ENCODE results near the gene FLOT2.
A peak's percentile ranks its signal among the peaks of the same experiment; 100 is the strongest.
"Not testable (repeated sequence)": the region's sequence is repeated elsewhere in the genome, so short reads cannot be mapped to it uniquely, and the experiment has no call there.

FLOT2 gene, protein sequence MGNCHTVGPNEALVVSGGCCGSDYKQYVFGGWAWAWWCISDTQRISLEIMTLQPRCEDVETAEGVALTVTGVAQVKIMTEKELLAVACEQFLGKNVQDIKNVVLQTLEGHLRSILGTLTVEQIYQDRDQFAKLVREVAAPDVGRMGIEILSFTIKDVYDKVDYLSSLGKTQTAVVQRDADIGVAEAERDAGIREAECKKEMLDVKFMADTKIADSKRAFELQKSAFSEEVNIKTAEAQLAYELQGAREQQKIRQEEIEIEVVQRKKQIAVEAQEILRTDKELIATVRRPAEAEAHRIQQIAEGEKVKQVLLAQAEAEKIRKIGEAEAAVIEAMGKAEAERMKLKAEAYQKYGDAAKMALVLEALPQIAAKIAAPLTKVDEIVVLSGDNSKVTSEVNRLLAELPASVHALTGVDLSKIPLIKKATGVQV

GRCh38 chr17:28896884-28897768, at the start of gene FLOT2:
FLOT2 (minus strand) TSS chr17:28897733; CDS start chr17:28897574, 159 bp downstream.
- no peaks in the 10 kb centered on the region for H3K9me3 Mint-ChIP-seq
- H3K4me3 Mint-ChIP-seq = peak within 1 kb of the TSS; percentile 89
- DNase-seq (peak; percentile 73), ATAC-seq (peak; percentile 73)
- H3K27ac Mint-ChIP-seq = peak within 1 kb of the TSS; percentile 93
- H3K27me3 Mint-ChIP-seq = no peaks in the 10 kb centered on the region
- peaks cover 71% of the 10 kb centered on the region for H3K4me1 Mint-ChIP-seq
- H3K36me3 Mint-ChIP-seq (ENCODE audit: low read depth) = peaks cover 19% of the 10 kb centered on the region

DNA sequence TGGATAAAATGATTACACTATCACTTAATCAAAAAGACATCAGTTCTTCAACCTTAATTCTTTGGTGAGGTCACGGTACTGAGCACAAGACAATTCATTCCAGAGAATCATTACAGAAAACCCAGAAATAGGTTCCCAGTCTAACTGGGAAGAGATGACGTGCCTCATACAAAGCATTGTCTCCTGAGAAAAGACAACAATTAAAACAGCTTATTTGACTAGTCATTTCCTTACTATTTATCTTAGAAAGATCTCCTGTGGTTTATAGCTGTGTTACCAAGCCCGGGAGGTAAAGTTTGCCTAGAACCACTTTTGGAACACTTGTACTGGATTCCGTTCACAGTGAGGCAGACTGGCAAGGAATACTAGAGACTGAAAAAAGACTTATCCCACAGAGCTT, 48.7 kb upstream of the FLOT2 start:
- H3K27me3 Mint-ChIP-seq = no peaks in the 10 kb centered on the region
- H3K36me3 Mint-ChIP-seq (ENCODE audit: low read depth) = peaks cover 57% of the 10 kb centered on the region
- H3K4me3 Mint-ChIP-seq = peak overlapping the region; percentile 31
- no peaks in the 10 kb centered on the region for H3K9me3 Mint-ChIP-seq
- ATAC-seq (no peak), DNase-seq (no peak)
- H3K4me1 Mint-ChIP-seq = peaks cover 70% of the 10 kb centered on the region
- peak overlapping the region; percentile 50 for H3K27ac Mint-ChIP-seq

DNA sequence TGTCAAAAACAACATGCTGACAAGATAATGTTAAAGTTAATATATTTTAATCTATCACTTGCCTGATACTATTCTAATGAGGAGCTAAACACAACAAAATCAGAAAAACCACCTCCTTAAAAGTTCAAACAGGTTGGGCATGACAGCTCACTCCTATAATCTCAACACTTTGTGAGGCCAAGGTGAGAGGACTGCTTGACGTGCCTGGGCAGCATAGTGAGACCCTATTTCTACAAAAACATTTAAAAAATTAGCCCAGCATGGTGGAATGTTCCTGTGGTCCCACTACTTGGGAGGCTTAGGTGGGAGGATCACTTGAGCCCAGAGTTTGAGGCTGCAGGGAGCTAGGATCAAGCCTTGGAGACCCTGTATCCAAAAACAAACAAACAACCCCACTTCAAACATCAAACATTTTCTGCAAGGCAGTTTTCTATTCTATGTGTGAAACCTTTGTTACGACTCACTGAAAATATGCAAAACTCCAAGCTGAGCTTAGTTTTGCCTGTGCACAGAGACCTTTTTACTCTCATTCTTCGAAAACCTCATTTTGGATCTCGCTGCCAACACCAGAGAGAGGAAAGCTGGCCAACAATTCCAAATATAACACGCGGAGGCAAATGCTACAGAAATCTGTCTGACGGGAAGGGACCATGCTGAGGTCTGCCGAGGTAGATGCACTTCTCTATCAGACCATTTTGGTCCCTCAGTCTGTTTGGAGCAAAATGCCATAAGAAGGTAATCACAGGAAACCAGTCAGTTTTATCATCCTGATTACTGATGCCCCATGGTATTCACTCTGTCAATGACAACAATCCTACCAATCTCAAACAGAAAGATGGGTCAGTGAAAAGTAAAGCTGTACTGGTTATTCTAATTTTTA, 47.6 kb upstream of the FLOT2 start:
- peaks cover 54% of the 10 kb centered on the region for H3K36me3 Mint-ChIP-seq (ENCODE audit: low read depth)
- H3K4me3 Mint-ChIP-seq = no peak overlapping the region
- no peaks in the 10 kb centered on the region for H3K27me3 Mint-ChIP-seq
- peak overlapping the region; percentile 59 for H3K27ac Mint-ChIP-seq
- no peak for ATAC-seq
- no peak for DNase-seq
- H3K4me1 Mint-ChIP-seq = peaks cover 81% of the 10 kb centered on the region
- H3K9me3 Mint-ChIP-seq = no peaks in the 10 kb centered on the region

GRCh38 chr17:28944343-28944742, 46.8 kb upstream of the FLOT2 start:
- Mint-ChIP-seq H3K4me1 (peaks cover 89% of the 10 kb centered on the region), H3K27ac (no peak overlapping the region), H3K4me3 (no peak overlapping the region), H3K27me3 (no peaks in the 10 kb centered on the region), H3K9me3 (no peaks in the 10 kb centered on the region), H3K36me3 (ENCODE audit: low read depth) (peaks cover 57% of the 10 kb centered on the region)
- ATAC-seq (no peak), DNase-seq (no peak)

- peaks cover 46% of the 10 kb centered on the region for H3K36me3 Mint-ChIP-seq (ENCODE audit: low read depth)
- ATAC-seq (no peak), DNase-seq (no peak)
- H3K27me3 Mint-ChIP-seq = no peaks in the 10 kb centered on the region
- peaks cover 89% of the 10 kb centered on the region for H3K4me1 Mint-ChIP-seq
- no peak overlapping the region for H3K4me3 Mint-ChIP-seq
- no peak overlapping the region for H3K27ac Mint-ChIP-seq
- no peaks in the 10 kb centered on the region for H3K9me3 Mint-ChIP-seq
Observed at GRCh38 chr17:28942925-28943324, 45.4 kb upstream of the FLOT2 start.

DNA sequence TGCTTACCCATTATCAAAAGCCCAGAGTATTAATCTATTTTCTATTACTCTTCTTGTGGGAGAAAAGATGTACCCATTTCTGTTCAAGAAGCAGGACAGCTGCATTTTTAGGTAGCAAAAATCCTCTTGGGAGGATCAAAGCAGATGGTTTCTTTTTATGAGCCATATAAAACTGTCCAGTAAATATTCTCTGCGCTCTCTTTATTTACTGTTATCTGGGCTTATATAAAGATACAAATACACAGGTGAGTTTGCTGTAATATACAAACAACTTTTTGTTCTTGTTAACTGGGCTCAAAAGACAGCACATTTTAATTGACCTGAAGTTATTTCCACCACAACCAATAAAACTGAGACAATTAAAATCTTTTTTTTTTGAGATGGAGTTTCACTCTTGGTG, 43.7 kb upstream of the FLOT2 start:
- Mint-ChIP-seq H3K27me3 (no peaks in the 10 kb centered on the region), H3K4me3 (no peak overlapping the region), H3K36me3 (ENCODE audit: low read depth) (peaks cover 41% of the 10 kb centered on the region), H3K27ac (no peak overlapping the region), H3K4me1 (peaks cover 88% of the 10 kb centered on the region), H3K9me3 (no peaks in the 10 kb centered on the region)
- DNase-seq = no peak
- no peak for ATAC-seq

DNA sequence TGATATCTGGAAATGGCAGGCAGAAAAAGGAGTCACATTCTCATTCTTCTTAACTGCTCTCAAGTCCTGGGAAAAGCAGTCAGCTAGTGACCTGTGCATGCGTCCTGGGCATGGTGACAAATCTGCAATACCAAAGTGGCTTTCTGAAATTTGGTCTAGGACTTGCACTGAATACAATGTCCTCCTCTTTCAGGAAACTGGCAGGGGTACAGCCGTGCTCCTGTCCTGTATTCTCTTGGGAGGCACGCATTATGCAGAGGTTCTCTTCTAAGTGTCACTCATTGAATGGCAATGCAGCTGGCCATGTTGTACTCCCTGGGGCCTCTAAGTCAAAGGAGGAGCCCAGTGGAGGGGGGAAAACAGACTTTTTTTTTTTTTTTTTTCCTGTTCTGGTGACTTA, 43.1 kb upstream of the FLOT2 start:
- Mint-ChIP-seq H3K9me3 (no peaks in the 10 kb centered on the region), H3K4me3 (no peak overlapping the region), H3K4me1 (peaks cover 87% of the 10 kb centered on the region), H3K27ac (no peak overlapping the region), H3K36me3 (ENCODE audit: low read depth) (peaks cover 37% of the 10 kb centered on the region), H3K27me3 (no peaks in the 10 kb centered on the region)
- no peak for ATAC-seq
- no peak for DNase-seq

- Mint-ChIP-seq H3K4me3 (no peak overlapping the region), H3K9me3 (no peaks in the 10 kb centered on the region), H3K27me3 (no peaks in the 10 kb centered on the region), H3K36me3 (ENCODE audit: low read depth) (peaks cover 33% of the 10 kb centered on the region), H3K27ac (no peak overlapping the region), H3K4me1 (peaks cover 83% of the 10 kb centered on the region)
- no peak for ATAC-seq
- DNase-seq = no peak
Observed at GRCh38 chr17:28940142-28940541, 42.6 kb upstream of the FLOT2 start.

DNA sequence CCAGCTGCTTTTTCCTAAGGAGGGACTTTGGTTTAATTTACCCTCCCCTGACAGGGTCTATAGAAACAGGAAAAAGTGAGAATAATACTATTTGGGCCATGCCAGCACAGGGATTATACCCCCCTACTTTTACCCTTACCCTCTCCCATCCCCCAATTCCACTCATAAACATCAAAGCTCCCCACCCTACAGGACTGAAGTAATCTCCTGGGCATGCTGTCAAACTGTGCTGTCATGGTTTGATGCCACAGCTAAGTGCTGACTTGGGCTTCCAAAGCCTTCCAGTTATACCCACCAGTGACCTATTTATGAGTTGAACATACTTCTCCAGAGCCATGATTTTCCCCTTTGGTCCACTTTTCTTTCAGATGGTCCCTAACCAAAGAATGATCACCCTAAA, 41.0 kb upstream of the FLOT2 start:
- H3K9me3 Mint-ChIP-seq = no peaks in the 10 kb centered on the region
- peaks cover 79% of the 10 kb centered on the region for H3K4me1 Mint-ChIP-seq
- no peaks in the 10 kb centered on the region for H3K27me3 Mint-ChIP-seq
- DNase-seq (no peak), ATAC-seq (no peak)
- H3K36me3 Mint-ChIP-seq (ENCODE audit: low read depth) = peaks cover 31% of the 10 kb centered on the region
- H3K4me3 Mint-ChIP-seq = no peak overlapping the region
- H3K27ac Mint-ChIP-seq = no peak overlapping the region

DNA sequence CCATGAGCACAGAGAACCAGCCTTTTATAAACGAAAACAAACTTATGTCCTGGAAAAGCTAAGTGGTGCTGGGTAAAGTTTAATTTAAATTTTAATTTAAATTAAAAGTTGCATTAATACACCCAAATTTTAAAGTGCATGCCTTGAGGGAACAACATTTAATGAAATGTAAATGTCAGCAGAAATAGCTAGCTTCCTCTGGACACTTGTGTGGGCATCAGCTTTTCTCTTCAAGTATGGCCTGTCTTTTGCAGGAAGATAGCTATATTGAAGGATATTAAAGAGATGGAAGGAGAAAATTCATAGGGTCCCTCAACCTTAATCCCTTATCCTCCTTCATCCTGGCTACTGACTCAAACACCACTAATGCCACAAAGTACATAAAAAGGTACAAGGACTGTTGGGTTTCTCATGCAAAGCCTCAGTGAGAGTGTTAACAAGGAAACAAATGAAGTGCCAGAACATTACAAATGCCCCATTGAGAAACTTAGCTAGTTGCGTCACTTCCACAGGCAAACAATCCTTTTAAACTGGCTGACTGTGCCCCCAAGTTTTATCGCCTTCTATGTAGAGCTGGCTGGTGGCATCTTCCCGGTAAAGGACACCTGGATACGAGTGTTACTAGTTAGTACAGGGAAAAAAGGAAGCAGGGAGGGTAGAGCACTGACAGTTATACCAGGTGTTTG, 39.7 kb upstream of the FLOT2 start:
- no peak for DNase-seq
- peaks cover 76% of the 10 kb centered on the region for H3K4me1 Mint-ChIP-seq
- no peak overlapping the region for H3K27ac Mint-ChIP-seq
- no peak for ATAC-seq
- no peaks in the 10 kb centered on the region for H3K27me3 Mint-ChIP-seq
- H3K4me3 Mint-ChIP-seq = no peak overlapping the region
- no peaks in the 10 kb centered on the region for H3K9me3 Mint-ChIP-seq
- H3K36me3 Mint-ChIP-seq (ENCODE audit: low read depth) = peaks cover 23% of the 10 kb centered on the region

- Mint-ChIP-seq H3K9me3 (no peaks in the 10 kb centered on the region), H3K4me3 (no peak overlapping the region), H3K4me1 (peaks cover 69% of the 10 kb centered on the region), H3K27me3 (no peaks in the 10 kb centered on the region), H3K36me3 (ENCODE audit: low read depth) (peaks cover 25% of the 10 kb centered on the region), H3K27ac (peak overlapping the region; percentile 20)
- DNase-seq (no peak), ATAC-seq (no peak)
Observed at GRCh38 chr17:28935744-28936460, 38.4 kb upstream of the FLOT2 start.

DNA sequence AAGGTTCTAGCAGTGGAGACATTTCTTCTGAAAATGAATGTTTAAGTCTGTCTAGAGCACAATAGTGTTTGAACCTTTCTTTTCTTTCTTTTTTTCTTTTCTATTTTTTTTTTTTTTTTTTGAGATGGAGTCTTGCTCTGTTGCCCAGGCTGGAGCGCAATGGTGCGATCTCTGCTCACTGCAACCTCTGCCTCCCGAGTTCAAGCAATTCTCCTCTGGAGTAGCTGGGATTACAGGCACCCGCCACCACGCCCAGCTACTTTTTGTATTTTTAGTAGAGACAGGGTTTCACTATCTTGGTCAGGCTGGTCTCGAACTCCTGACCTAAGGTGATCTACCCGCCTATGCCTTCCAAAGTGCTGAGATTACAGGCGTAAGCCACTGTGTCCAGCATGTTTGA, 37.0 kb upstream of the FLOT2 start:
- peaks cover 63% of the 10 kb centered on the region for H3K4me1 Mint-ChIP-seq
- H3K27me3 Mint-ChIP-seq, DNase-seq, H3K4me3 Mint-ChIP-seq, H3K9me3 Mint-ChIP-seq, ATAC-seq: not testable (repeated sequence)
- H3K27ac Mint-ChIP-seq = peak overlapping the region; percentile 26
- H3K36me3 Mint-ChIP-seq (ENCODE audit: low read depth) = peaks cover 31% of the 10 kb centered on the region

GRCh38 chr17:28929787-28930186, 32.3 kb upstream of the FLOT2 start:
- peaks cover 67% of the 10 kb centered on the region for H3K4me1 Mint-ChIP-seq
- H3K27ac Mint-ChIP-seq = peak overlapping the region; percentile 9
- ATAC-seq (no peak), DNase-seq (no peak)
- peaks cover 10% of the 10 kb centered on the region for H3K9me3 Mint-ChIP-seq
- peaks cover 65% of the 10 kb centered on the region for H3K36me3 Mint-ChIP-seq (ENCODE audit: low read depth)
- no peak overlapping the region for H3K4me3 Mint-ChIP-seq
- no peaks in the 10 kb centered on the region for H3K27me3 Mint-ChIP-seq
